Measurements from ENCODE around the gene TXNL4B.

GRCh38 chr16:72068930-72069329 lies 24.5 kb downstream of the TXNL4B start:
- no peak for TF ChIP-seq CTCF (IDR thresholded peaks at IDR 0.05)
- TF ChIP-seq POLR2AphosphoS5 (IDR thresholded peaks at IDR 0.05): no peak
- no peak for TF ChIP-seq EP300 (IDR thresholded peaks at IDR 0.05)
- TF ChIP-seq POLR2A (IDR thresholded peaks at IDR 0.05; ENCODE audit: low read depth): no peak
